HG03045 (cell line): ENCODE data around the gene POLD2.

Experiments
- ATAC-seq: cut with Tn5 transposase; IDR thresholded peaks from one replicate; pipeline ENCODE4 v1.9.1; 2021; ENCODE audit warnings: mild to moderate bottlenecking, moderate library complexity; ENCODE audit not compliant: unreplicated experiment

The POLD2 gene

DNA sequence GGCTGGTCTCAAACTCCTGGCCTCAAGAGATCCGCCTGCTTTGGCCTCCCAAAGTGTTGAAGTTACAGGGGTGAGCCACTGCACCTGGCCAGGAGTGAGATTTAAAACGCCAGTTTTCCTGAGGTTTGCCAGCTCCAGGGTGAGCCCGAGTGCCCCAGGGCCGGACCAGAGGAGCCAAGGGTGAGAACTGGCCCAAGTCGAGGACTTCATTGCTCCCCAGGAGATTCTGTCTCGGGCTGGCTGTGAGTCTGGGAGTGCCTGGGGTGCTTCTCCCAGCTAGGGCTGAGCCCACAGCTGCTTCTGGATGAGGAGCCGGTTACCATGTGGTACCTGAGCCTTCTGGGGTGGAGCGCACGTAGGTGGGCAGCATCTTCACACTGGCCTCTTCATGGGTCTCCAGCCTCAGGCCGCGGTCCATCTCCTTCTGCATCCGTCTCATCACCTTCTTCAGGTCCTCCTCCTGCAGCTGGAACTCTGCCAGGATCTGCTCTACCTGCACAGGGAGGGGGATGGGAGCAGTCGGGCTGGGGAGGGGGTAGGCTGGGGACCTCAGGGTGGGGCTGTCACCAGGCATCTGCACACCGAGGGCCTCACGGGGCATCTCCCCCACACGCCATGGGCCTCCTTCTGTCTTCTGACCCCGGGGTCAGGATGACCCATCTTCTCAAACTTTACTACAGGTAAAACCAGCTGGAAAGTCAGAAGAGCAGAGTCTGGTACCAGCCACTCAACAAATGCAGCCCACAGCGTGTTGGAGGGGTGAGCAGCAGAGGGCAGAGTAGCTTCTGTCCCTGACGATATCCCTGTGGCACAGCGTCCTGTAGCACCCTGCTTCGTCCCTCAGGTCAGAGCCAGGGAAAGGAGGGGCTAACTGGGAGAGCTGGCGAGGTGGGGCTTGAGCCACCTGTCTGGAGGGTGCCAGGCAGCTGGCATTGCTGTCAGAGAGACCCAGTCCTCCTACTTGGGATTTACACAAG lies 29.9 kb upstream of the POLD2 start:
- ATAC-seq: no peak

- ATAC-seq: no peak
Observed at GRCh38 chr7:44151956-44152355, 28.6 kb upstream of the POLD2 start.

DNA sequence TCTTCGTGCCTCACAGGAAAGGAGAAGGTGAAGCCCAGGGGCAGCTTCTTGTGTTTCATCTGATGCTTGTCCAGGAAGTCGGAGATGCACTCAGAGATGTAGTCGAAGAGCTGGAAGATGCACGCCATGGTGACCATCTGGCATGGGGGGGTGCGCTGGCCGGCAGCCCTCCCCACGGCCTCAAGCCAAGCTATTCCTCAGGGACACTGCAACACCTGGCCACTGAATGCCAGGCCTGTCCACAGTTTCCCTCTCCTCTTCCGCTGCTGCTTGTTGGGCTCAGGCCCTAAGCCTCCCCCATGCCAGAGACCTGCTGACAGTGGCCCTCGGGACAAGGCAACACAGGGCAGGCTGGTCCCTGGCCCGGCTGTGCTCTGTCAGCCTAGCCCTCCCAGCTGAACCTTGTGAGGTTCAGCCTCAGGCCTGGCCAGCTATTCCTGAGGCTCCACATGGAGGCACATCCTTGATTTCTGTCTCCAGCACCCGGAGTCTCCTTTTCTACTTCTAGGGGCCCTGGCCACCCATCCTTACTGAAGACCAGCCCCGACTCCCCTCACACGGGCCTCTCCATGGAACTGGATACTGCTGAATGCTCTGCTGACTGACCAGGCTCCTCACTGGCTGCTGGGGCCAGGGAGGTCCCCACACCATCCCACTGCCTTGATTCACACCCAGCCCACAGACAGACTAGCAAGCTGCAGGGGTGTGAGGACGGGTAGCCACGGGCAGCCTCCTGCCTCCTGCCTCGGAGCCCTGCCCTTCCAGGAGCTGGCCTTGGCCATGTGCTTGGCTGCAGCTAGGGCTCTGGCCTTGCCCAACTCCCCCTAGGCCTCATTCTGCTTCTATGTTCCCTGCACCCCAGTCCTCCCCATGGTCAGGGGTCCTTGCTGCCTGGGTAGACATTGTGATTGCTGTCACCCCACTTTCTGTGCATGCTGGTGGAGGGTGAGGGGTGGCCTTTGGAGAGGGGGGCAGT lies 27.9 kb upstream of the POLD2 start:
- ATAC-seq: no peak

GRCh38 chr7:44150466-44150832 lies 27.1 kb upstream of the POLD2 start:
- ATAC-seq: no peak

GRCh38 chr7:44149571-44150465 lies 26.5 kb upstream of the POLD2 start:
- ATAC-seq: no peak

DNA sequence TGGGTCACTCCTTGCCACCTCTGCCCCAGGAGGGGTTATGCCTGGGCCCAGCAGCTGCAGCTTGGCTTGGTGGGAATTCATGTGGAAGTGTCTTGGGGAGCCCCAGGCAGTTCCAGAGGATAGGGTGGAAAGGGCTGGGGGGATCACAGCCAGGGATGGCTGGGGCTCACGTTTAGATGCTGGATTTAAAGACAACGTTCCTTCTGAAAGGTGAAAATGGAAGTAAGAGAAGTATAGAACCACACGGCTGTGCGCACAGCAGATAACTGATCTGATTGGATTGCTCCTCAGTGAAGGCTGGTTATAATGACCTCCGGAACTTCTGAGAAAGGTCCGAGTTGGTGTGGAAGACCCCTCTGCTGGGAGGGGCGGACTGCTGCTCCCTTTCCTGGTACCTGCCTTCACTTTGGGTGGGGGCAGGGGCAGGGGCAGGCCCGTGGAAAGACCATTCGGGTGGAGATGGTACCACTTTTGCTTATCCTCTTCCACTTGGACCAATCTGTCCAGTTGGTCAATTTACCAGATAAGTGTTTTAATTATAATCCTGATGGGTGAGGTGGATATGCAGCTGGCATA lies 25.7 kb upstream of the POLD2 start:
- ATAC-seq: no peak

- ATAC-seq: no peak
Observed at GRCh38 chr7:44148166-44148565, 24.8 kb upstream of the POLD2 start.

GRCh38 chr7:44147026-44147991 lies 24.0 kb upstream of the POLD2 start:
- no peak for ATAC-seq

DNA sequence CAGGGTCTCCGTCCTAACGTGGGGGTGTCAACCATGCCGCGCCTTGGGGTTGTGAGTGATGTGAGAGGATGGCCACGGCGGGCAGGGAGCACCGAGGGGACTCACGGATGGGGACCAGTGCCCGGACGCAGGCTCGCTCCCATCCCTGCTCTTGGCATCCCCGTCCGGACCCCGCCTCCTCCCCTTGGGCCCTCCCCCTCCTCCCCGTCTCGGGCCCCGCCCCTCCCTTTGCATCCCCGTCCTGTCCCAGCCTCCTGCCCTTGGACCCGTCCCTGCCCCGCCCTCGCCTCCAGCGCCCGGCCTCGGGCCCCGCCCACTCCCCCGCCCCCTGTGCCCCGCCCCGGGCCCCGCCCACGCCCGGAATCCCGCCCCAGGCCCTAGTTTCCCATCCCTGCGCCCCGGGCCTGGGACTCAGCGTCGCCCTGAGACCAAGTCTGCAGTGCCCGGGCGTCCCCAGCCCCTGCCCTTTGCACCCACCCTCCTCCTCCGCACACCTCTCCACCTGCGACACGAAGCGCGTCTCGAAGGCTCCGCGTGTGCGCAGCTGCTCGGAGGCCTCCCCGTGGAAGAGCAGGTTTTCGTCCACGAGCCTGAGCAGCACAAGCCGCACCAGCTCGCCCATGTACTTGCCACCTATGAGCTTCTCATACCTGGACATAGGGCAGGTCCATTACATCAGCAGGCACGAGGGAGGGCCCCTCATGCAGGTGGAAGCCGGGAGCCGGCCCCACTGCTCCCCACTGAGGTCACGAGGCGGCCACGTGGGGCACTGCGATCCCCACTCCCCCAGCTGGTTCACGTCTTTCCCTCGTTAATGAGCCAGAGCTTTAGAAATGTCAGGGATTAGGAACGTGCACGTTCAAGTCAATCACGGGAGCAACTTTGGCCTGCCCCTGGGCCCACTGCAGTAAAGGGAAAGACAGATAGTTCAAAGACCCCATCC lies 22.9 kb upstream of the POLD2 start:
- ATAC-seq: no peak

DNA sequence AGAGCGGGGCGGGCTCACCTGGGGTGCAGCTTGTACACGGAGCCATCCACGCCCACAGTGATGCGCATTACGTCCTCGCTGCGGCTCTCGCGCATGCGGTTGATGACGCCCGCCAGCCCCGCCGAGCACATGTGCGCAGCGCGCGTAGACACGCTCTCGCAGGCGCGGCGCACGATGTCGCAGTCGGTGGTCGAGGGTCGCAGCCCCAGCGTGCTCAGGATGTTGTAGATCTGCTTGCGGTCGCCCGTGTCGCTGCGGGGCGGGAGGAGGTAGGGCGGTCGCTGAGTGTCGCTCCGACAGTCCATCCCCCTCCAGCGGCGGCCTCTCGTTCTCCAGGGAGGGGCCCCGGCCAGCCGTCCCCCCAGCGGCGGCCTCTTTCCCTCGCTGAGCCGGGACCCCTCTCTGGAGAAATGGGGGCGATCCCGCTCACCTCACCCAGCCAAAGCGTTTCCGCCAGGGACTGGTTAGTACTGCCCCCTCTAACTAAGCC lies 22.2 kb upstream of the POLD2 start:
- ATAC-seq: no peak

- ATAC-seq: no peak
Observed at GRCh38 chr7:44144968-44145478, 21.7 kb upstream of the POLD2 start.

- ATAC-seq: no peak
Observed at GRCh38 chr7:44144426-44144967, 21.1 kb upstream of the POLD2 start.

- ATAC-seq: no peak
Observed at GRCh38 chr7:44143646-44144250, 20.4 kb upstream of the POLD2 start.

GRCh38 chr7:44142028-44142427 lies 18.7 kb upstream of the POLD2 start:
- no peak for ATAC-seq

GRCh38 chr7:44141221-44141850 lies 18.0 kb upstream of the POLD2 start, which contains the start of gene MYL7:
Gene MYL7 (minus strand): TSS chr7:44141332. CDS start chr7:44141305, 27 bp downstream.
- ATAC-seq: no peak

GRCh38 chr7:44140341-44140740 lies 17.0 kb upstream of the POLD2 start:
- ATAC-seq: no peak
